Heart left ventricle (tissue), 13 donors: ENCODE results near the gene MPDZ.

Experiments
- POLR2A ChIP-seq, 2 donors: fragments of 450-650 bp; IDR thresholded peaks; one replicate each; pipeline ENCODE4 v1.6.1; 2017; ENCODE audit warnings: antibody characterized with exemption in 2 of 2, mild to moderate bottlenecking in 2 of 2, moderate library complexity in 2 of 2
- TF ChIP-seq, protein P1 (sequence below), 12 donors: fragments of 200-600 bp; sonication (generic) in 4 of 12; IDR thresholded peaks; one replicate each; pipeline versions ENCODE4 v1.5.0 to v1.8.0; 2018 to 2022; ENCODE audit warnings: antibody characterized with exemption in 12 of 12, mild to moderate bottlenecking in 5 of 12
- donor health status: ischemic (EF 13 %, LVEDD 7.1; RV severe dilation, severe dysfunction).
- donor health status: DM: no; HTN: yes; CAD: no.
- donor health status: DM: no; HTN: no; CAD: no.
- donor health status: ischemic (EF 25% LVEDD 6.9; RV normal size, moderate dysfunction).
- donor health status: ischemic (EF 25% LVEDD 5.7; RV mildly dilated, moderate dysfunction).
- donor health status: ischemic (EF 35%, LVEDD 5.7; RV mildly dilated, moderate dysfunction).
- donor health status: nonischemic (EF 11% LVEDD 7.7; RV severe dilation, severe dysfunction).
- donor health status: DM: yes; HTN: yes; CAD: no.
- donor health status: PGD.
- donor health status: ischemic (EF 29% LVEDD 5.4; RV normal size, mild dysfunction).
- donor health status: nonischemic (EF 23%, LVEDD 6.1; RV moderate dilation, normal function).

- TF ChIP-seq, protein P1, sequence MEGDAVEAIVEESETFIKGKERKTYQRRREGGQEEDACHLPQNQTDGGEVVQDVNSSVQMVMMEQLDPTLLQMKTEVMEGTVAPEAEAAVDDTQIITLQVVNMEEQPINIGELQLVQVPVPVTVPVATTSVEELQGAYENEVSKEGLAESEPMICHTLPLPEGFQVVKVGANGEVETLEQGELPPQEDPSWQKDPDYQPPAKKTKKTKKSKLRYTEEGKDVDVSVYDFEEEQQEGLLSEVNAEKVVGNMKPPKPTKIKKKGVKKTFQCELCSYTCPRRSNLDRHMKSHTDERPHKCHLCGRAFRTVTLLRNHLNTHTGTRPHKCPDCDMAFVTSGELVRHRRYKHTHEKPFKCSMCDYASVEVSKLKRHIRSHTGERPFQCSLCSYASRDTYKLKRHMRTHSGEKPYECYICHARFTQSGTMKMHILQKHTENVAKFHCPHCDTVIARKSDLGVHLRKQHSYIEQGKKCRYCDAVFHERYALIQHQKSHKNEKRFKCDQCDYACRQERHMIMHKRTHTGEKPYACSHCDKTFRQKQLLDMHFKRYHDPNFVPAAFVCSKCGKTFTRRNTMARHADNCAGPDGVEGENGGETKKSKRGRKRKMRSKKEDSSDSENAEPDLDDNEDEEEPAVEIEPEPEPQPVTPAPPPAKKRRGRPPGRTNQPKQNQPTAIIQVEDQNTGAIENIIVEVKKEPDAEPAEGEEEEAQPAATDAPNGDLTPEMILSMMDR (IDR thresholded peaks at IDR 0.05), result peak; percentile 66 to 82 (median 74)
- no peak for TF ChIP-seq POLR2A (IDR thresholded peaks at IDR 0.05)
These were observed 190.6 kb downstream of the MPDZ start for GRCh38 chr9:13088720-13089427.
